SK-N-MC (cell line): ENCODE data around the gene MT2A.

Experiments used
- EZH2 ChIP-seq: fragments of 200-600 bp; sonication (generic); IDR thresholded peaks from one replicate; pipeline ENCODE4 v1.6.1; 2017; ENCODE audit warnings: antibody characterized with exemption
- POLR2AphosphoS5 ChIP-seq: IDR thresholded peaks from 2 replicates; pipeline ENCODE4 v1.6.1; 2012; ENCODE audit warnings: mild to moderate bottlenecking, low read depth, low read length, borderline replicate concordance

GRCh38 chr16:56632848-56633365, 24.5 kb downstream of the MT2A start:
- TF ChIP-seq EZH2 (no peak), POLR2AphosphoS5 (no peak)
